ENCODE results near the gene DLK2.
"Not testable (repeated sequence)": the region's sequence is repeated elsewhere in the genome, so short reads cannot be mapped to it uniquely, and the experiment has no call there.

The DLK2 gene, protein sequence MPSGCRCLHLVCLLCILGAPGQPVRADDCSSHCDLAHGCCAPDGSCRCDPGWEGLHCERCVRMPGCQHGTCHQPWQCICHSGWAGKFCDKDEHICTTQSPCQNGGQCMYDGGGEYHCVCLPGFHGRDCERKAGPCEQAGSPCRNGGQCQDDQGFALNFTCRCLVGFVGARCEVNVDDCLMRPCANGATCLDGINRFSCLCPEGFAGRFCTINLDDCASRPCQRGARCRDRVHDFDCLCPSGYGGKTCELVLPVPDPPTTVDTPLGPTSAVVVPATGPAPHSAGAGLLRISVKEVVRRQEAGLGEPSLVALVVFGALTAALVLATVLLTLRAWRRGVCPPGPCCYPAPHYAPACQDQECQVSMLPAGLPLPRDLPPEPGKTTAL

GRCh38 chr6:43455531-43456428, at the start of gene DLK2:
DLK2 (minus strand) TSS chr6:43455548; CDS start chr6:43454825, 723 bp downstream.
- DNase-seq (ENCODE audit: low read depth in 2 of 2): peak; percentile 54 to 58

DNA sequence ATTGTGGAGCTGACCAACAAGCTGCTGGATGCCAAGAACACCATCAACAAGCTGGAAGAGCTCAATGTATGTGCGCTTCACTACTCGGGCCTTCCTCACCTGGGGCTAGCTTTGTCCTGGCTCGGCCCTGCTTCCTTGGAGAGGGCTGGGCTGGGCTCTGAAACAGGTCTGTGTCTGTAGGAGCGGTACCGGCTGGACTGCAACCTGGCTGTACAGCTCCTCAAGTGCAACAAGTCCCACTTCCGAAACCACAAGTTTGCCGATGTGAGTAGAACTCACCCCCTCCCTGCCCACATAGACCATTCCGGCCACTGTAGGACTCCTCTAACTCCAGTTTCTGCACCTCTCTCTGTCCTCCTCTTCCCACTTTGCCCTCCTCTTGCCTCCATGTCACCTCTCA, 48.1 kb upstream of the DLK2 start:
- DNase-seq (ENCODE audit: low read depth in 2 of 2): no peak

DNA sequence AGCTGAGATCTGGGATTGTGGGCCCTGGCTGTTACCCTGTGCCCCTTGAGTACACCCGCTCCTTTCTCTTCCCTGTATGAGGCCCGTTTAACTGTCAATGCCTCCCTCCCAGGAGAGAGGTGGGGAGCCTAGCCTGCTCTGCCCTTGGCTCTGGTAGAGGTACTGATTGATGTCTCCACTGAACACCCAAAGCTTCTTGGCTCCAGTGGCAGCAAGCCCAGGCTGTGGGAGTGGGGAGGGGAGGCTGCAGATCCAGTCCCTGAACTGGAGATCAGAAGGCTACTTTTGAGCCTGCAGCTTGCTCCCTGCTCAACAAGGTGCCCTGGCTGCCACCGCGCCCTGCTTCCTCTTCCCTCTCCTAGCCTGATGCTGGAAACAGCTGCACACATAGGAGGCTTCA, 47.3 kb upstream of the DLK2 start:
- DNase-seq (ENCODE audit: low read depth in 2 of 2): no peak

DNA sequence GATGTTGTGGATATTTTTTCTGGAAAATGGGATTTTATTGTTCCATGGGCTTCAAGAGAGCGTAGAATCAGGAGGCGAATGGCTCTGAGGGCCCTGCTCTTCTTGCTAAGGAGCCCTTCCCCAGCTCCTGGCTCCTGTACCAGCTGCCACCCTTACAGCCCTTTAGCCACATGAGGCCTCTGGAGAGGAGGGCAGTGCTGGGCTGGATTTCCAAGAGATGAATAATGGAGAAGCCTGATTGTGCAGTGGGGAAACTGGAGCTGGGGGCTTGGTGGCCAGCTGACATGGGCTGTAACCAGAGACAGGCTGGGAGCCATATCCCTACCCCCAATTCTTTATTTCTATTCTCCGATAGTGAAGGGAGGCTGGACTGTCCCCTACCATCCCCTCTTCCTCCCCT, 45.6 kb upstream of the DLK2 start:
- no peak for DNase-seq (ENCODE audit: low read depth in 2 of 2)

DNA sequence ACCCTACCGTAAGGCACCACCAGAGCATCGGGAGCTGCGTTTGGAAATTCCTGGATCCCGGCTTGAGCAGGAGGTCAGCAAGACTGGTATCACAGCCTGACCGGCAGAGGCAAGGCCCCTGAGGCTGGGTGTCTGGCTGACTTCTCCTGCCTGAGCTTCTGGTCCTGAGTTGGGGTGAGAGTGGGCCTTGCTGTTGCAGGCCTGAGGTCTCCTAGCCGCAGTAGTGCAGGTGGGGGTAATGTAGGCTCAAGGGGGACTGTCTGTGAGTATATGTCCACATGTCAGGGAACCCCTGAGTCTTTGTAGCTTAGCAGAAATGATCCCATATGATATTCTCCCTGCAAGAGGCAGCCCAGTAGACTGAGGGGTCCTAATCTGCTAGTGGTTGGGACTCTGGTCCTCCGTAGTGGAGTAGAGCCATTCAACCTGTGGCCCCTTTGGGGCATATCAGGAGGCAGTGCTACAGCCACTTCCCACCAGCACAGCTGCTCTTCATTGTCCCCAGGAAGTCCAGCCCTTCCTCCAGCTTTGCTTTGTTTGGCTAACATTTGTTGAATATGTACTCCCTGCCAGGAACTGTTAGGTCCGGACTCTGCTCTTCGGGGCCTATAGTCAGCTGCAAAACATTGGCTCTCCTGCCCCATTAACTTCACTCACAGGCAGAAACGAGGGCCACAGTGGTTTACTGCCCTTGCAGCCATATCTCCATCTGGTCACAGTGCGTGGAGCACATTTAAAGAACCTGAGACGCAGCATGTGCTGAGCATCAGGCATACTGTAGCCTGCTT, 43.9 kb upstream of the DLK2 start:
- no peak for DNase-seq (ENCODE audit: low read depth in 2 of 2)

- DNase-seq (ENCODE audit: low read depth in 2 of 2): not testable (repeated sequence)
These were observed 42.9 kb upstream of the DLK2 start for GRCh38 chr6:43498291-43498690.

DNA sequence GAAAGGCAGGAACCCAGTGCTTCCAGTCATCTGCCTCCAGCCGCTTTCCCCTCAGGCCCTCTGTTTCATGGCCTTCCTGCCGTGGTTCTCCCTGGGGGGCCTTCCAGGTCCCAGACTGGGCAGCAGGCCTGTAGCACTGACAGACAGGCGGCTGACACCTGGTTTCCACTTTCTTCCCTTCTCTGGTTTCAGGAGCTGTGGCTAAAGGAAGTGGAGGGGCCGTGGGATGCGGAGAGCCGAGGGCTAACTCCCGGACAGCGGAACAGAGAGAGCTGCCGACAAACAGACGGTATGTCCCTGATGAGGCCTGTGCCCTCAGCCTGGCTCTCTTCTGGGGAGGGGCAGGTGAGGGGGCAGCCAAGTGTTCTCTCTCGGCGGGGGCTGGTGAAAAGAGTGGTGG, 42.3 kb upstream of the DLK2 start:
- no peak for DNase-seq (ENCODE audit: low read depth in 2 of 2)

- no peak for DNase-seq (ENCODE audit: low read depth in 2 of 2)
These were observed 41.7 kb upstream of the DLK2 start for GRCh38 chr6:43497129-43497396.

GRCh38 chr6:43496370-43497128, 41.2 kb upstream of the DLK2 start:
- DNase-seq (ENCODE audit: low read depth in 2 of 2): no peak

GRCh38 chr6:43495409-43495941, 40.1 kb upstream of the DLK2 start:
- DNase-seq (ENCODE audit: low read depth in 2 of 2): no peak

- DNase-seq (ENCODE audit: low read depth in 2 of 2): no peak
These were observed 39.4 kb upstream of the DLK2 start for GRCh38 chr6:43494766-43495165.

DNA sequence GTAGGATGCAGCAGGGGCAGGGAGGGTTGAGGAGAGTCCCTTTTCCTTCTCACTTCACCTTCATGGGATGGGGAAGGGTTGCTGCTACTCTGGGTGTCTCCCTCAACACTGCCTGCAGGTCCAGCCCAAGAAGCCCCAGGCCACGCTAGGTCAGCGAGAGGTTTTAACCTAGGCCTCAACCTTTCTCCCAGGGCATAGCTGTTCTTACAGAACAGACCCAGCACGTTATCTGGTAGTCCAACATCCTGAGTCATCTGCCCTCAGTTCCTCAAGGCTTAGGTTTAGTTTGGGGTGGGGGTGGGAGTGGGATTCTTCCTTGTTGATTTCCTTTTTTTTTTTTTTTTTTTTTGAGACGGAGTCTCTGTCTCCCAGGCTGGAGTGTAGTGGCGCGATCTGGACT, 39.0 kb upstream of the DLK2 start:
- no peak for DNase-seq (ENCODE audit: low read depth in 2 of 2)

DNA sequence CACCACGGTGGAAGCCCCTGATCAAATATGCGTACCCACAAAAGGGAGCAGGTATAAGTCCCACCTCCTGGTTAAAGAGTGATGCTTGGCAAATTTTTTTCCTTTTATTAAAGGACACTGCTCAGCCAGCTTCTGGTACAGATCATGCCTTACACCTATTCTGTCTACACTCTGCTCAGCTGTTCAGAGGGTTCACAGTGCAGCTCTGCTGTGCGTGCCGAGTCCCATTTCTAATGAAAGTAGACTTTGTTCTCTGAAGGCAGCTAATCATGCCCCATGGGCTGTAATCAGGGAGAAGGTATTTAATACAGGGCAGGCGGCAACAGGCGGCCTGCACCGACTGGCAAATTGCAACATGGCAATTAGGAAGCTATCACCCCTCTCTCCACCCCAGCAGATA, 38.5 kb upstream of the DLK2 start:
- no peak for DNase-seq (ENCODE audit: low read depth in 2 of 2)

DNA sequence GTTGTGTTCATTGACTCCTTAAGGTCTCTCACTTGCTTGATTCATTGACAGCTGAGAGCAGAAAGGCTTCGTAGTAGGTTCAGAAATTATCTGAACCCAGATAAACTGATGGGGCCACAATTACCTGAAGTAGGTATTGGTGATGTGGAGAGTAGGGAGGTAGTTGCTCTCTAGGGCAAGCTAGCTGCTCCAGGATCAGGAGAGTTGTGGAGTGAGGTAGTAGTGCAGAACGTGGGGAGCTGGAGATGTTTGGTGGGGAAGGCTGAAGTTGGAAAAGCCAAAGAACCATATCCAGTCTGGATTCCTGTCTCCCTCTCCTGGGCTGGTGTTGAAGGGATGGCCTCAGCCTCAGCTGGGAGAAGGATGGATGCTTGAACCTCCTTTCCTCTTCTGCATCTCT, 37.9 kb upstream of the DLK2 start:
- DNase-seq (ENCODE audit: low read depth in 2 of 2): no peak

DNA sequence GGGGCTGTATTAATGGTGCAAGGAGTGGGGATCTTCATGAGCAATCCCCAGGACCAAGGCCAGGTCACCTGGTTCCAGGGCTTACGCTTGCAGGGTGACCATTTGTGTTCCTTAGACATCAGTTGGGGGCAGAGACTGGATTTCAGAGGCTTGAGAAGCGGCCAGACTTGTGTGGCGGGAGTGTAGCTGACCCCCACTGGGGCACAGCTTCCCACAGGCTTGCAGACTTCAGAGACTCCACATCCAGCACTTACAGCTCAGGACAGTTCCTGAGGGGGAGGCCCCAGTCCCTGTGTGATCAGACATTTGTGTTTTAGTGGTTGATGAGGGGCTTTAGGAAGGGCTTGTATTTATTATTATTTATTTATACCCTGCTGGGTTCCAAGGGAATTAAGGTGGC, 37.3 kb upstream of the DLK2 start:
- DNase-seq (ENCODE audit: low read depth in 2 of 2): no peak

DNA sequence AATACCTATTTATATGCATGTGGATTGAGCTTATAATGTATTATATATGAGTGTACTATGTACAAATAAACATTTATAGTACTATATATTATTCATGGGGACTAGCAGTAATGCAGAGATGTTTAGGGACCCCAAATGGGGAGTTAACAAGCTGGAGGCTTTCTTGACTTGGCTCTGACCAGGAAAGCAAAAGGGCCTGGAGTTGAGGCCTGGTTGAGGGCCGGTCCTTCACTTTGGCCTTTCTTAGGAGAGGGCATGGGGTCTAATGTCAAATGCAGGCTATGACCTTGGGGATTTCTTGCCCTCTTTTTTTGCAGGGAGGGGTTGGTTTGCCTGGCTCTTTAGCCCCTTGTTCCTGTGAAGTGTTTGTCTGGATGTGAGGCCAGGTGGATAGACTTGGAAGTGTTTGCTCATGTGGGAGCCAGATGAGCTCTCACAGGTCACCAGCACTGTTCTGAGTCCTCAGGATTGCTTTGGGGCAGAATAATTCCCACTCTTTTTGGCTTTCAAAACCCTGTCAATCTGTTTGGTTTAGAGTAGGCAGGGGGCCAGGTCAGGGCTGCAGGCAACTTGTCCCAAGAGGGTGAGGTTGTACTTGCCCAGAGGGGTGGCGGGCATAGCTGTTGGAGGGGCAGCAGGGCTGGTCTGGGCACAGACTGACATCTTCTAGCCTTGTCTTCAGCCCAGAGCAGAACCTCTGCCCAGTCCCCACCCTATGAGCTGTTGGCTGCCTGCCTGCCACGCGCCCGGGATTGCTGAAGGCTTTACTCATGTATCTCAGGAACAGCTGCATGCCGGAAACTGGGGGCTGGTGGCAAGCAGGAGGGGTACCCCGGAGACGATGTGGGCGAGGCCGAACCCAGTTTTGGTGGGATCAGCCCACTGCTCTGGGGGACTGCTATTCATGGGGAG, 36.7 kb upstream of the DLK2 start:
- no peak for DNase-seq (ENCODE audit: low read depth in 2 of 2)

- no peak for DNase-seq (ENCODE audit: low read depth in 2 of 2)
These were observed 35.2 kb upstream of the DLK2 start for GRCh38 chr6:43490523-43490939.

- DNase-seq (ENCODE audit: low read depth in 2 of 2): no peak
These were observed 34.1 kb upstream of the DLK2 start for GRCh38 chr6:43489277-43490072.

- DNase-seq (ENCODE audit: low read depth in 2 of 2): no peak
These were observed 33.4 kb upstream of the DLK2 start for GRCh38 chr6:43488667-43489276.

Data from stimulated activated CD4-positive, alpha-beta T cell treated with anti-CD3 and anti-CD28 coated beads, Interleukin-1b, Interleukin-23, amount 100 ng/mL, for 4 hours (primary cell).